Measurements from ENCODE around the gene CEP70.

The CEP70 gene

GRCh38 chr3:138467931-138468330, 126.1 kb downstream of the CEP70 start:
- no peak for ATAC-seq
- no peak for TF ChIP-seq BACH2 (CRISPR knock-in tag; IDR thresholded peaks at IDR 0.05; ENCODE audit: borderline replicate concordance)
- no peak for TF ChIP-seq ZNF8 (CRISPR knock-in tag; IDR thresholded peaks at IDR 0.05)
- TF ChIP-seq, protein P1, sequence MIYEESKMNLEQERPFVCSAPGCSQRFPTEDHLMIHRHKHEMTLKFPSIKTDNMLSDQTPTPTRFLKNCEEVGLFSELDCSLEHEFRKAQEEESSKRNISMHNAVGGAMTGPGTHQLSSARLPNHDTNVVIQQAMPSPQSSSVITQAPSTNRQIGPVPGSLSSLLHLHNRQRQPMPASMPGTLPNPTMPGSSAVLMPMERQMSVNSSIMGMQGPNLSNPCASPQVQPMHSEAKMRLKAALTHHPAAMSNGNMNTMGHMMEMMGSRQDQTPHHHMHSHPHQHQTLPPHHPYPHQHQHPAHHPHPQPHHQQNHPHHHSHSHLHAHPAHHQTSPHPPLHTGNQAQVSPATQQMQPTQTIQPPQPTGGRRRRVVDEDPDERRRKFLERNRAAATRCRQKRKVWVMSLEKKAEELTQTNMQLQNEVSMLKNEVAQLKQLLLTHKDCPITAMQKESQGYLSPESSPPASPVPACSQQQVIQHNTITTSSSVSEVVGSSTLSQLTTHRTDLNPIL (CRISPR knock-in tag; IDR thresholded peaks at IDR 0.05; ENCODE audit: low read depth): no peak
- no peak for TF ChIP-seq OSR1 (CRISPR knock-in tag; IDR thresholded peaks at IDR 0.05)
- no peak for TF ChIP-seq TCF4 (CRISPR knock-in tag; IDR thresholded peaks at IDR 0.05; ENCODE audit: borderline replicate concordance)
- TF ChIP-seq ESRRG (CRISPR knock-in tag; IDR thresholded peaks at IDR 0.05): no peak
- no peak for TF ChIP-seq ISL1 (CRISPR knock-in tag; IDR thresholded peaks at IDR 0.05)
- TF ChIP-seq, protein P2, sequence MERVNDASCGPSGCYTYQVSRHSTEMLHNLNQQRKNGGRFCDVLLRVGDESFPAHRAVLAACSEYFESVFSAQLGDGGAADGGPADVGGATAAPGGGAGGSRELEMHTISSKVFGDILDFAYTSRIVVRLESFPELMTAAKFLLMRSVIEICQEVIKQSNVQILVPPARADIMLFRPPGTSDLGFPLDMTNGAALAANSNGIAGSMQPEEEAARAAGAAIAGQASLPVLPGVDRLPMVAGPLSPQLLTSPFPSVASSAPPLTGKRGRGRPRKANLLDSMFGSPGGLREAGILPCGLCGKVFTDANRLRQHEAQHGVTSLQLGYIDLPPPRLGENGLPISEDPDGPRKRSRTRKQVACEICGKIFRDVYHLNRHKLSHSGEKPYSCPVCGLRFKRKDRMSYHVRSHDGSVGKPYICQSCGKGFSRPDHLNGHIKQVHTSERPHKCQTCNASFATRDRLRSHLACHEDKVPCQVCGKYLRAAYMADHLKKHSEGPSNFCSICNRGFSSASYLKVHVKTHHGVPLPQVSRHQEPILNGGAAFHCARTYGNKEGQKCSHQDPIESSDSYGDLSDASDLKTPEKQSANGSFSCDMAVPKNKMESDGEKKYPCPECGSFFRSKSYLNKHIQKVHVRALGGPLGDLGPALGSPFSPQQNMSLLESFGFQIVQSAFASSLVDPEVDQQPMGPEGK (CRISPR knock-in tag; IDR thresholded peaks at IDR 0.05; ENCODE audit: borderline replicate concordance): no peak
- TF ChIP-seq TSHZ2 (CRISPR knock-in tag; IDR thresholded peaks at IDR 0.05): no peak
- TF ChIP-seq, protein P3, sequence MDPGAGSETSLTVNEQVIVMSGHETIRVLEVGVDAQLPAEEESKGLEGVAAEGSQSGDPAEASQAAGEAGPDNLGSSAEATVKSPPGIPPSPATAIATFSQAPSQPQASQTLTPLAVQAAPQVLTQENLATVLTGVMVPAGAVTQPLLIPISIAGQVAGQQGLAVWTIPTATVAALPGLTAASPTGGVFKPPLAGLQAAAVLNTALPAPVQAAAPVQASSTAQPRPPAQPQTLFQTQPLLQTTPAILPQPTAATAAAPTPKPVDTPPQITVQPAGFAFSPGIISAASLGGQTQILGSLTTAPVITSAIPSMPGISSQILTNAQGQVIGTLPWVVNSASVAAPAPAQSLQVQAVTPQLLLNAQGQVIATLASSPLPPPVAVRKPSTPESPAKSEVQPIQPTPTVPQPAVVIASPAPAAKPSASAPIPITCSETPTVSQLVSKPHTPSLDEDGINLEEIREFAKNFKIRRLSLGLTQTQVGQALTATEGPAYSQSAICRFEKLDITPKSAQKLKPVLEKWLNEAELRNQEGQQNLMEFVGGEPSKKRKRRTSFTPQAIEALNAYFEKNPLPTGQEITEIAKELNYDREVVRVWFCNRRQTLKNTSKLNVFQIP (CRISPR knock-in tag; IDR thresholded peaks at IDR 0.05; ENCODE audit: borderline replicate concordance, low read depth): no peak
- TF ChIP-seq ZC3H10 (CRISPR knock-in tag; IDR thresholded peaks at IDR 0.05): no peak
- no peak for TF ChIP-seq ZNF70 (CRISPR knock-in tag; IDR thresholded peaks at IDR 0.05)
- no peak for TF ChIP-seq GLIS3 (CRISPR knock-in tag; IDR thresholded peaks at IDR 0.05)
- TF ChIP-seq SNAI2 (CRISPR knock-in tag; IDR thresholded peaks at IDR 0.05): no peak
- TF ChIP-seq PPARA (CRISPR knock-in tag; IDR thresholded peaks at IDR 0.05; ENCODE audit: borderline replicate concordance): no peak
- TF ChIP-seq, protein P4, sequence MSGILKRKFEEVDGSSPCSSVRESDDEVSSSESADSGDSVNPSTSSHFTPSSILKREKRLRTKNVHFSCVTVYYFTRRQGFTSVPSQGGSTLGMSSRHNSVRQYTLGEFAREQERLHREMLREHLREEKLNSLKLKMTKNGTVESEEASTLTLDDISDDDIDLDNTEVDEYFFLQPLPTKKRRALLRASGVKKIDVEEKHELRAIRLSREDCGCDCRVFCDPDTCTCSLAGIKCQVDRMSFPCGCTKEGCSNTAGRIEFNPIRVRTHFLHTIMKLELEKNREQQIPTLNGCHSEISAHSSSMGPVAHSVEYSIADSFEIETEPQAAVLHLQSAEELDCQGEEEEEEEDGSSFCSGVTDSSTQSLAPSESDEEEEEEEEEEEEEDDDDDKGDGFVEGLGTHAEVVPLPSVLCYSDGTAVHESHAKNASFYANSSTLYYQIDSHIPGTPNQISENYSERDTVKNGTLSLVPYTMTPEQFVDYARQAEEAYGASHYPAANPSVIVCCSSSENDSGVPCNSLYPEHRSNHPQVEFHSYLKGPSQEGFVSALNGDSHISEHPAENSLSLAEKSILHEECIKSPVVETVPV (CRISPR knock-in tag; IDR thresholded peaks at IDR 0.05): no peak
- no peak for TF ChIP-seq ZNF565 (CRISPR knock-in tag; conservative IDR thresholded peaks at IDR 0.05; ENCODE audit: low read depth)
- TF ChIP-seq TOX (CRISPR knock-in tag; IDR thresholded peaks at IDR 0.05; ENCODE audit: borderline replicate concordance): no peak
- no peak for TF ChIP-seq CSDC2 (CRISPR knock-in tag; IDR thresholded peaks at IDR 0.05)

- no peak for ATAC-seq
- TF ChIP-seq, protein P4 (CRISPR knock-in tag; IDR thresholded peaks at IDR 0.05): no peak
- TF ChIP-seq RARB (CRISPR knock-in tag; IDR thresholded peaks at IDR 0.05) (no peak), ISL1 (CRISPR knock-in tag; IDR thresholded peaks at IDR 0.05) (no peak), ZNF70 (CRISPR knock-in tag; IDR thresholded peaks at IDR 0.05) (no peak), ZC3H10 (CRISPR knock-in tag; IDR thresholded peaks at IDR 0.05) (no peak), TOX (CRISPR knock-in tag; IDR thresholded peaks at IDR 0.05; ENCODE audit: borderline replicate concordance) (no peak), ESRRG (CRISPR knock-in tag; IDR thresholded peaks at IDR 0.05) (no peak), ZNF565 (CRISPR knock-in tag; conservative IDR thresholded peaks at IDR 0.05; ENCODE audit: low read depth) (no peak), SNAI2 (CRISPR knock-in tag; IDR thresholded peaks at IDR 0.05) (no peak), ZFP30 (CRISPR knock-in tag; IDR thresholded peaks at IDR 0.05) (no peak), GLIS3 (CRISPR knock-in tag; IDR thresholded peaks at IDR 0.05) (no peak), BACH2 (CRISPR knock-in tag; IDR thresholded peaks at IDR 0.05; ENCODE audit: borderline replicate concordance) (no peak), CSDC2 (CRISPR knock-in tag; IDR thresholded peaks at IDR 0.05) (no peak), OSR1 (CRISPR knock-in tag; IDR thresholded peaks at IDR 0.05) (no peak)
- TF ChIP-seq, protein P1 (CRISPR knock-in tag; IDR thresholded peaks at IDR 0.05; ENCODE audit: low read depth): no peak
- TF ChIP-seq, protein P3 (CRISPR knock-in tag; IDR thresholded peaks at IDR 0.05; ENCODE audit: borderline replicate concordance, low read depth): no peak
- TF ChIP-seq, protein P2 (CRISPR knock-in tag; IDR thresholded peaks at IDR 0.05; ENCODE audit: borderline replicate concordance): no peak
Observed at GRCh38 chr3:138465925-138466324, 128.1 kb downstream of the CEP70 start.
